ENCODE results near the gene TMOD1. TPM values are rescaled to one million over a fixed set of nuclear protein-coding genes. Genes with fewer than 3 reads are reported as not detected.

TMOD1 gene
- total RNA-seq, 4 donors from 2014 or later: 30.0 to 47.0 (median 36.0) TPM

GRCh38 chr9:97511655-97512427 is 10.4 kb downstream of the TMOD1 start:
- no peak overlapping the region for H3K27ac ChIP-seq
- TF ChIP-seq EP300 (IDR thresholded peaks at IDR 0.05) (no peak), CTCF (IDR thresholded peaks at IDR 0.05) (no peak), POLR2A (IDR thresholded peaks at IDR 0.05) (no peak)
- no peak for DNase-seq (ENCODE audit: low spot score in 2 of 2)
- H3K27me3 ChIP-seq: no peaks in the 10 kb centered on the region
- peaks cover 0 to 9% (median 0%) of the 10 kb centered on the region in 3 donors for H3K36me3 ChIP-seq
- WGBS, 2 donors: 87 to 93% methylated on average over 6 of the region's 6 CpGs
- H3K4me1 ChIP-seq: peaks cover 0 to 25% (median 0%) of the 10 kb centered on the region in 4 donors
- H3K9me3 ChIP-seq: no peaks in the 10 kb centered on the region
- no peak overlapping the region for H3K4me3 ChIP-seq

DNA sequence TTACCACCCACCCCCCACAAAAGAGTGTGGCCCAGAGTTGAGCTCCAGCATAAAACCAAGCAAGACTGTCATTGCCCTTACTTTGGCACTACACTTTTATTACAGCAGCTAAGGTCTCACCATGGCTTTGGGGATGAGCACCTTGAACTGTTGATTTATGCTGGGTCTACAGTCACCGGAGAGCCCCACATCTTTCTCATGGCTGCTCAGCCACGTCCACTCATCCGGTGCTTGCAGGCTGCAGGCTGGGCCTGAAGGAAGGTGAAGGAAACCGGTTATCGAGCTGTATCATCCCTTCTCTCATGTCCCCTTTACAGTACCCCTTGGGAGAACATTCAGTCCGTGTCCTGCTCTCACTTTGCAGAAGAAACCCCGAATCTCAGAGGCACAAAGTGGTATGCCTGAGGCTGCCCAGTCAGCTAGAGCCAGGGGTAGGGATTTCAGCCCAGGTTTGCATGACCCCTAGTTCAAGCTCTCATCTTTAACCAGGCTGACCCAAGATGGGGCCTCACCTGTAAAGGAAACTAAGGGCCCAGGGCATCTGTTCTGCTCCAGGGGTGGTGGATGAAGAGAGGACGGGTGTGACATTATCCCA is 11.6 kb downstream of the TMOD1 start:
- Histone ChIP-seq H3K27me3 (no peaks in the 10 kb centered on the region), H3K36me3 (peaks cover 0 to 9% (median 0%) of the 10 kb centered on the region in 3 donors), H3K9me3 (no peaks in the 10 kb centered on the region), H3K27ac (no peak overlapping the region), H3K4me1 (peaks cover 0 to 36% (median 0%) of the 10 kb centered on the region in 4 donors), H3K4me3 (no peak overlapping the region)
- TF ChIP-seq CTCF (IDR thresholded peaks at IDR 0.05): no peak
- no peak for TF ChIP-seq POLR2A (IDR thresholded peaks at IDR 0.05)
- TF ChIP-seq EP300 (IDR thresholded peaks at IDR 0.05): no peak
- WGBS, 2 donors: 78 to 79% methylated on average over 8 of the region's 8 CpGs
- DNase-seq (ENCODE audit: low spot score in 2 of 2): no peak

DNA sequence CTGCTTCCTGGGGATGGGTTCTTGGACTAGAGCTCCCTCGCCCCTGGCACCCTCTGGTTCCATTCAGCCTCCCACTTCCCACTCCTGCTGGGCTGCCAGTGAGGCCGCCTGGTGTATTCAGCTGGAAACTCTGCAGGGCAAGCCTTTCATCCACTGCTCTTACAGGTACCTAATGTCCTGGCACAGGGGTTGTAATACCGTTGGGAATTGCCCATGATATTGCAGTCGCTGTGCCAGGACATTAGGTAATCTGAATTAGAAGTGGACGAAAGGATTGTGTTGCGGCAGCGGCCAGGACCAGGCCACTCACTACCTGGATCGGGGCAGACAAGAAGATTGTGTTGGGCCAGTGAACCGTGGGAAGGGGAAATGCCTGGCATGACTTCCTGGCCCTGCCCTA is 13.1 kb downstream of the TMOD1 start:
- Histone ChIP-seq H3K27ac (no peak overlapping the region), H3K27me3 (no peaks in the 10 kb centered on the region), H3K36me3 (peaks cover 0 to 9% (median 0%) of the 10 kb centered on the region in 3 donors), H3K4me1 (peaks cover 0 to 48% (median 5%) of the 10 kb centered on the region in 4 donors), H3K9me3 (no peaks in the 10 kb centered on the region), H3K4me3 (no peak overlapping the region)
- TF ChIP-seq EP300 (IDR thresholded peaks at IDR 0.05): no peak
- TF ChIP-seq CTCF (IDR thresholded peaks at IDR 0.05): no peak
- no peak for TF ChIP-seq POLR2A (IDR thresholded peaks at IDR 0.05)
- 80 to 88% methylated on average over 9 of the region's 9 CpGs for WGBS, 2 donors
- no peak for DNase-seq (ENCODE audit: low spot score in 2 of 2)

GRCh38 chr9:97515662-97516061 is 14.2 kb downstream of the TMOD1 start:
- peaks cover 0 to 50% (median 5%) of the 10 kb centered on the region in 4 donors for H3K4me1 ChIP-seq
- no peak for TF ChIP-seq POLR2A (IDR thresholded peaks at IDR 0.05)
- no peak for TF ChIP-seq CTCF (IDR thresholded peaks at IDR 0.05)
- TF ChIP-seq EP300 (IDR thresholded peaks at IDR 0.05): no peak
- H3K4me3 ChIP-seq: no peak overlapping the region
- H3K27me3 ChIP-seq: no peaks in the 10 kb centered on the region
- peaks cover 0 to 9% (median 0%) of the 10 kb centered on the region in 3 donors for H3K36me3 ChIP-seq
- WGBS, 2 donors: 76 to 85% methylated on average over 6 of the region's 6 CpGs
- DNase-seq (ENCODE audit: low spot score in 2 of 2): no peak
- no peaks in the 10 kb centered on the region for H3K9me3 ChIP-seq
- no peak overlapping the region for H3K27ac ChIP-seq

DNA sequence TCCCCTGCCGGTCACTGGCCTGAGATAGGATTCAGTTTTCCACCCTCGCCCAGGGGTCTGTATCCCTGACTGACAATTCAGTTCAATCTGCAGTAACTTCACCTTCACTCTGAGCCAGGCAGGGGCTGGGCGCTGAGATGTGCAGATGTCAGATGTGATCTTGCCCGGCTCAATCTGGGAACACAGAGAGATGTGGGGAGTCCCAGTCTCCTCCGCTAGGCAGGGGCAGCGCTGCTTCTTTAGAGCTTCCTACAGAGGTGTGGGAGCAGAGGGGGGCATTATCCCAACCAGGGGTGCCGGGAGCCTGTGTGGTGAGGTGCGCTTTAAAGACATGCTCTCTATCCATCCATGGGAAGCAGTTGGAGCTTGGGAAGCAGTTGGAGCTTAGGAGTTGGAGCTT is 14.6 kb downstream of the TMOD1 start:
- WGBS, 2 donors: 83 to 87% methylated on average over 8 of the region's 8 CpGs
- H3K27ac ChIP-seq: no peak overlapping the region
- no peak overlapping the region for H3K4me3 ChIP-seq
- TF ChIP-seq POLR2A (IDR thresholded peaks at IDR 0.05): no peak
- no peak for TF ChIP-seq EP300 (IDR thresholded peaks at IDR 0.05)
- no peak for TF ChIP-seq CTCF (IDR thresholded peaks at IDR 0.05)
- peaks cover 0 to 9% (median 0%) of the 10 kb centered on the region in 3 donors for H3K36me3 ChIP-seq
- no peaks in the 10 kb centered on the region for H3K9me3 ChIP-seq
- no peaks in the 10 kb centered on the region for H3K27me3 ChIP-seq
- DNase-seq (ENCODE audit: low spot score in 2 of 2): no peak
- peaks cover 0 to 48% (median 5%) of the 10 kb centered on the region in 4 donors for H3K4me1 ChIP-seq
